K562 (cell line): ENCODE data around the gene LTA. TPM values are rescaled to one million over a fixed set of nuclear protein-coding genes. Genes with fewer than 3 reads are reported as not detected.

Experiments used
- CBFB ChIP-seq: sonication (generic); formaldehyde crosslinking; IDR thresholded peaks from 2 replicates; pipeline ENCODE4 v1.4.0; 2020; ENCODE audit warnings: mild to moderate bottlenecking, missing genetic modification reagents
- GTF3C2 ChIP-seq: IDR thresholded peaks from 3 replicates; pipeline ENCODE4 v1.6.1; 2011; ENCODE audit warnings: borderline replicate concordance, mild to moderate bottlenecking, moderate library complexity; ENCODE audit not compliant: insufficient read length; ENCODE audit errors: extremely low read depth
- HNRNPUL1 ChIP-seq: fragments of 200-400 bp; formaldehyde crosslinking; IDR thresholded peaks from 2 replicates; pipeline ENCODE4 v1.6.1; 2017; ENCODE audit warnings: low read length
- MTA2 ChIP-seq: fragments of 450-650 bp; IDR thresholded peaks from 2 replicates; pipeline ENCODE4 v1.6.1; 2016; ENCODE audit warnings: low read depth
- MTF1 ChIP-seq: fragments of 250-450 bp; sonication (Bioruptor Pico); IDR thresholded peaks from 2 replicates; pipeline ENCODE4 v1.9.0; 2021; ENCODE audit warnings: moderate library complexity, mild to moderate bottlenecking, inconsistent platforms, borderline replicate concordance
- NCOA6 ChIP-seq: fragments of 450-650 bp; IDR thresholded peaks from 2 replicates; pipeline ENCODE4 v1.6.1; 2017; ENCODE audit warnings: mild to moderate bottlenecking
- PBX2 ChIP-seq, 2 experiments: IDR thresholded peaks in 1 of 2; conservative IDR thresholded peaks in 1 of 2; 2 replicates each; pipeline ENCODE4 v1.6.1; 2016; ENCODE audit warnings: low read depth in 2 of 2, mild to moderate bottlenecking in 1 of 2, missing compliant biosample characterization in 1 of 2, missing genetic modification characterization in 1 of 2, moderate library complexity in 1 of 2
- SRF ChIP-seq, 2 experiments: fragments of 250-450, 450-650 bp in 1 of 2; sonication (Bioruptor Pico) in 1 of 2; sonication (generic) in 1 of 2; formaldehyde crosslinking; IDR thresholded peaks; 2 replicates each; pipeline versions ENCODE4 v1.5.0 to v1.5.1; 2020 to 2022; ENCODE audit warnings: mild to moderate bottlenecking in 1 of 2, missing genetic modification reagents in 1 of 2
- TARDBP ChIP-seq: fragments of 450-650 bp; IDR thresholded peaks from 2 replicates; pipeline ENCODE4 v1.6.1; 2016
- THRA ChIP-seq: fragments of 450-650 bp; IDR thresholded peaks from 2 replicates; pipeline ENCODE4 v1.6.1; 2017; ENCODE audit warnings: mild to moderate bottlenecking, moderate library complexity
- ZNF280B ChIP-seq: fragments of 250-450 bp; sonication (Bioruptor Pico); IDR thresholded peaks from 2 replicates; pipeline ENCODE4 v1.5.1; 2021; ENCODE audit warnings: mild to moderate bottlenecking
- ZNF592 ChIP-seq: fragments of 450-650 bp; IDR thresholded peaks from 2 replicates; pipeline ENCODE4 v1.6.1; 2017; ENCODE audit warnings: antibody characterized with exemption, mild to moderate bottlenecking
- polyA plus RNA-seq, 8 experiments: library from polyadenylated mRNA; depleted of rRNA in 4 of 8; stranded (reverse) in 5 of 8; unstranded in 3 of 8; fragments of >200 nt; fragmentation: Nextera tagmentation in 2 of 8; fragmentation: Illumina TruSeq in 1 of 8; extraction: Ambion mirVana in 2 of 8; extraction: Trizol in 1 of 8; gene quantifications; 2 replicates each; pipeline versions ENCODE4 v1.2.1 to v1.2.3, GENCODE V29; 2011 to 2014; ENCODE audit warnings: inconsistent platforms in 1 of 8, missing spikeins in 1 of 8
- total RNA-seq, 7 experiments: library from RNA; depleted of rRNA in 6 of 7; stranded (reverse); fragments of >200 nt in 6 of 7; fragmentation: Illumina TruSeq in 2 of 7; extraction: Trizol in 2 of 7; gene quantifications; 2 replicates each; pipeline versions ENCODE4 v1.2.1 to v1.2.3, GENCODE V29; 2011 to 2021; ENCODE audit warnings: low replicate concordance in 1 of 7

The LTA gene
- total and polyA plus RNA-seq, 9 of the 15 experiments (the other 6 are each of a cell fraction or from before 2014, with no cell fraction given) = 0.80 TPM; not detected in 8

- TF ChIP-seq GTF3C2 (no peak), THRA (no peak), ZNF280B (CRISPR knock-in tag) (no peak), NCOA6 (peak; percentile 32; the same call in 1 of the 2 replicates), HNRNPUL1 (no peak), MTF1 (CRISPR knock-in tag) (no peak), PBX2 (CRISPR knock-in tag; IDR thresholded peaks at IDR 0.05; ENCODE audit: low read depth) (no peak), PBX2 (tag; conservative IDR thresholded peaks at IDR 0.05; ENCODE audit: low read depth) (no peak), CBFB (no peak), MTA2 (no peak), SRF (CRISPR knock-in tag; IDR thresholded peaks at IDR 0.05) (no peak), ZNF592 (peak; percentile 62; the same call in 1 of the 2 replicates), TARDBP (no peak)
Observed at GRCh38 chr6:31559958-31560696, 12.0 kb upstream of the LTA start (continued).
